HG02884 (cell line): ENCODE results near the gene BAIAP2L2.
"Not testable (repeated sequence)": the region's sequence is repeated elsewhere in the genome, so short reads cannot be mapped to it uniquely, and the experiment has no call there.

Source experiments
- ATAC-seq: cut with Tn5 transposase; IDR thresholded peaks from one replicate; pipeline ENCODE4 v1.9.1; 2021; ENCODE audit warnings: mild to moderate bottlenecking, moderate library complexity; ENCODE audit not compliant: unreplicated experiment

BAIAP2L2 gene

DNA sequence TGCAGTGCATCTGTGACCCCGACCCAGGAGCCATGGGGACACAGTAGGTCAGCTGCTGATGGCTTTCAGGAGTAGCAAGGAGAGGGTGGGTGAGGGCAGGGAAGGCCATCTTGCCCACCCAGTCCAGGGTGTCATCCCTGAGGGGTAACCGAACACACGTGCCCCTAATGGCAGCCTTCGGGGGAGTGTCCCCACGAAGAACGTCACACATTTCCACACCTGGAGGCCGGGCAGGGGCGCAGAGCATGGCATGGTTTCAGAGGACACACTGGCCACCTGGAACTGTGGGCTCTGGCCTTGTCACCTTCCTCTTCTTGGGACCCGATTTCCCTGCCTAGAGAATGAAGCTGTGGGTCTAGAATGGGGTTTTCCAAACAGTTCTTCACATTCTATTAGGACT is 19.4 kb upstream of the BAIAP2L2 start:
- no peak for ATAC-seq

DNA sequence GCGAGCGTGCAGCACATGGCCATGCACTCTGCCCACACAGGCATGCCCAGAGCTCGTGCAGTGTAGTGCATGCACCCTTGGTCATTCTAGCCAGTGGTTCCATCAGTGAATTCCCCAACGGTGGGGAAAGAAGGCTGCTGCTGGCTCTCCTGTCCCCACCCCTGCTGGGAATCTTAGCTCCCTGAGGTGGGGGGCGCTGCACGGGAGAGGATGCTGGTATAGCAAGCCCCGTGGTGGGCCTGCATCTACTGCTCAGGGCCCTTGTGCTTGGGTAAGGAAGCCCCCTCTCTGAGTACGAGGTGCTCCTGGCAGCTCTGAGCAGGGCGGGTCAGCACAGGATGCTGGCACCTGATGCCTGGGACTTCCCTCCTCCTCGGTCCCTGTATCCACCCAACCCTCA is 18.5 kb upstream of the BAIAP2L2 start:
- no peak for ATAC-seq

DNA sequence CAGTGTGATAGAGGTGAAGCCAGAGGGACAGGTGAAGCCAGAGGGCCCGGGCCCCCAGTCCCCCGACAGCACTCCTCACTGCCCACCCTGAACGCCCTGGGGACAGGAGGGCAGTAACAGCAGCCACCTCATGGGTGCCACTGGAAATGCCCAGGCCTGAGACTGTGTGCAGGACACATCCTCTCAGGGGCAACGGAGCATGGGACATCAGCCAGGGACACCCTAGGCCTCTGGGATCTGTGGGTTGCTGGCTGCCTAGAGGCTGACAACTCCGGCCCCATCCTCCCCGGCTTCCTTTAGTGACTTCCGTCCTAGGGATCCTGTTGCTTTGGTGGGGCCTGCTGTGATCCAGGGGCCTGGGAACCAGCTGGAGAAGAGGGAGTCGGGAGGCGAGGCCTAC is 17.4 kb upstream of the BAIAP2L2 start:
- no peak for ATAC-seq

DNA sequence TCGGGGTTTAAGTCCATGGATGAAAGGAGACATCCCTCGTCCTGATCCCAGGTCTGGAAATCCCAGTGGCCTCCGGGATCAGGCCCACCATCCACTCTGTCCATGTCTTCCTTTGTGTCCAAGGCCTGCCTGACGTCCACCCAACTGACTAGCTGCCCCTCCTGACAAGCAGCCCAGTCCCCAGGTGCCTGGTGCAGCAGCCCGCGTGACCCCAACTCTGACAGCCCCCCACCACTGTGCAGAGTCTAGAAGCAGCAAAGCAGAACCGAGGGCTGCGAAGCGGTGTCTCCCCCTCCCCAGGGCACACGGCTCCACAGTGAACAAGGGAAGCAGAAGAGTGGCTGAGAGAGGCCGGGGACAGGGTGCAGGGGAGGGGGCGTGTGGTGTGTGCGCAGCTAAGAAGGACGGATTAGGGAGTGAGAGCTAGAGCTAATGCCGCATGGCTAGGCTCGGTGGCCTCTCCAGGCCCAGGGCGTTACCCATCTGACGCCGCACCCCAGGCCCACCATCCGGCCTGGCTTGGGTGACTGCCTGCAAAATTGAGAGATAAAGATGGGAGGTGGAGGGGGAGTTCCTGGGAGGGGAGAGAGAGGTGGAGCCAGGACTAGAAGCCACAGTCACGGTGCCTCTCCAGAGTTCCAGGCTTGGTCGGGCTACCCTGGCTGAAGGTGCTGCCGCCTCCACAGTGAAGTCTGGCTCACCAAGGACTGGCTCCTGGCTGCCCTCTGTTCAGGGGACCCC is 16.6 kb upstream of the BAIAP2L2 start:
- no peak for ATAC-seq

DNA sequence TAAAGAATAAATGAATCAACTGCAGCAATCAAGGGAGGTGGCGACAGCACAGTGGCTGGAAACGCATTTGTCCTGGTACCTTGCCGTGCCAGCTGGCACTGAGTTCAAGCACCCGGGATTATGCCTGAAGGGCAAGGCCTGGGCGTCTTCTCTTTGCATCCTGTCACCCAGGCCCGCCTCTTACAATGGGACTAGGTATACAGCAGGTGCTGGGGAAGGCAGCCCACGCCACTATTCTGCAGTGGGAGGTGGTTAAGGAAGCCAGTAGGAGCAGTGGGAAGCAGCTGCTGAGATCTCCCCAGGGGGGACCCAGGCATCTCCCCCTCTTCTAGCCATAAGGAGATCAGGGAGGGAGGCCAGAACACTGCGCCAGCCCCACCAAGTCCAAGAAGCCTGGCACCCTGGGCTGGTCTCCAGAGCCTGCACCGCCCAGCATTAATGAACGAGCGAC is 15.3 kb upstream of the BAIAP2L2 start:
- no peak for ATAC-seq

DNA sequence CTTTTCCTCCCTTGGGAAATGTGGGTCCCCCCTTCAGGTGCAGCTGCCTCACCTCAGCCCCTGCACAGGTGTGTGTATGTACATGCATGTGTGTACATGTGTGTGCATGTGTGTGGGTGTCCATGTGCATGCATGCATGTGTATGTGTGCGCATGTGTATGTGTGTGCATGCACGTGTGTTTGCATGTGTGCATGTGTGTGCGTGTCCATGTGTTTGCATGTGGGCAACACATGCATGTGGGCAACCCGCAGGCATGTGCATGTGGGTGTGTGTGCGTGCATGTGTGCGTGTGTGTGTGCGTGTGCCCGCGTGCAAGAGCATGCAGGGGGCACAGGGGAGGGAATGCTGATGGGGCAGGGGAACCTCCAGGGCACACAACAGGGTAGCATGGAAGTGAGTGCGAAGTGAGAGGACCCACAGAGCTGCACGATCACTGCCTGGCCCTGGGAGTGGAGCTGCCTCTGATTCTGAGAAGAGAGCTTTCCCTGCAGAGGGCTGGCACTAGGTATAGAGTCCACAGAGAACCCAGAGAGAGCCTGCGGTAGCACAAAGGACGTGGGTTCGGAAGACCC is 14.6 kb upstream of the BAIAP2L2 start:
- ATAC-seq = no peak

DNA sequence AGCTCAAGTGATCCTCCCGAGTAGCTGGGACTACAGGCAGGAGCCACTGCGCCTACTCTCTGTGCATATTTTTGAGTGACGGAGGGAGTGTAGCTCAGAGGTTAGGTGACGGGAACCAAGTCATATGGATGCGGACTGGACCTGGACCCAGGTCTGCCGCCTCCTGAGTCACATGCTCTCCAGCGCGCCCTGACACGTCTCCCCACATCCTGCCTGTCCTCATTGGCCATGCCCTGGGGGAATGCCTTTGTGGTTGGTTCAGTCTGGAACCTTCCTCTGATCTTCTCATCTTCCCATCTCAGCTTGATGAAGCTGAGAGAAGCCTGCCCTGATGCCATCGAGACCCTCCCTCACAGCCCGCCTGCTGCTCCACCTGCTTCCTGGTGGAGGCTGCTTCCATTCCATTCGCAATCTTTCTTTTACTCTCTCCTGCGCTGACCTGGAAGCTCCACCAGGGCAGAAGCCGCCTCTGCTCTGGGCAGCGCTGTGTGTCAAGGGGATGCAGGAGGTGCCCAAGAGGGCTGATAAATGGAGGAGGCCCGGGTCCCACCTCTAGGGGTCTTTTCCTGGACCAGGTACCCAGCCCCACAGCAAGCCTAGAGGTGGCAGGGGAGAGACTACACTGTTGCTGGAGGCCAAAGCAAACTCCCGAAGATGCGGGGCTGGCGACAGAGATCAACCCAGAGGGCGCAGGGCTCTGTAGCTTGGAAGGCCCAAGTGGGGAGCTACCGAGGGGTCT is 13.9 kb upstream of the BAIAP2L2 start:
- ATAC-seq = no peak

DNA sequence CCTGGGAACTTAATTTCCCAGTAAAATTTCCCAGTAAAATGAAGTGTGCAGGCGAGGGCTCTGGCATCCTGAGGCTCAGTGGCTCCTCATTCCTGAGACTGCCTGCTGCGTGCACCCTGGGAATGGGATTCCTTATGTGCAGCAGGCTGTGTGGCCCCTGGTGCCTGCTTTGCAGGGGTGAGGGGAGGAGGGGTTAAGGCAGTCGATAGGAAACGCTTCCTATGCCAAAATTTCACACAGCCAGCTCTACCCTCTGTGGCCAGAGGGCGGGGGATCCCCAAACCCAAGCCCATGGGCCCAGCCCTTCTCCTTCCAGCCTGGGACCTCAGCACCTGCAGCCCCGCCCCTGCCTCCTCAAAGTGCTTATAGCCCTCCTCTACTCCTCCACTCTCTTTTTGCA is 12.1 kb upstream of the BAIAP2L2 start:
- ATAC-seq = no peak

DNA sequence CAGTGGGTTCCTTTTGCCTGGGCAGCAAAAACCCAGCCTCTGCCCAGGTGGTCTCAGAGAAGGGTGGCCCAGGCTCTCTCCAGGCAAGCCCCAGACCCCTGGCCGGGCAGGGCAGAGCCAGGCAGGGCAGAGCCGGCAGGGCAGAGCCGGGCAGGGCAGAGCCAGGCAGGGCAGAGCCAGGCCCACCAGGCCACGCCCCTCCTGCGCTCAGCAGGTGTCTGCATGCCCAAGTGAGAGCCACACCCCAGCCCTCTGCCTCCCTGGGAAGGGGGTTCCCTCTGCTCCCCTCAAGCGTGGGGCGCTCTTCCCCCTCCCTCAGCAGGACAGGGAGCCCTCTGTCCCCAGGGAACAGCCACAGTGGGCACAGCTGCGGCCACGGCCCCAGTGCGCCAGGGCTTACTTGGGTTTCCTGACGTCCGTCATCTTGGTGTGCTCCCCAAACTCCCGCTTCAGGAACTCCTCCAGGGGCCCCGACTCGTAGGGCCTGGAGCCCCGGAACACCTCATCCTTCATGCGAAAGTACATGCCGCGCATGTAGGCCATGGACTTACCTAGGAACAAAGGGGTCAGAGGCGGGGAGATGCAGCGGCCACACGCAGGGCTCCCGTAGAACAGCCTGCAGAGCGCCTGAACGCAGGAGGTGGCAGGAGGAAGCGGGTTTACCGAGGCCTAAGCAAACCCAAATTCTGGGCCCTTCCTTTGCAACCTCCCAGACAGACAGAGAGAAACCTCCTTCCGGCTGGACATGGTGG is 10.1 kb upstream of the BAIAP2L2 start:
- no peak for ATAC-seq

DNA sequence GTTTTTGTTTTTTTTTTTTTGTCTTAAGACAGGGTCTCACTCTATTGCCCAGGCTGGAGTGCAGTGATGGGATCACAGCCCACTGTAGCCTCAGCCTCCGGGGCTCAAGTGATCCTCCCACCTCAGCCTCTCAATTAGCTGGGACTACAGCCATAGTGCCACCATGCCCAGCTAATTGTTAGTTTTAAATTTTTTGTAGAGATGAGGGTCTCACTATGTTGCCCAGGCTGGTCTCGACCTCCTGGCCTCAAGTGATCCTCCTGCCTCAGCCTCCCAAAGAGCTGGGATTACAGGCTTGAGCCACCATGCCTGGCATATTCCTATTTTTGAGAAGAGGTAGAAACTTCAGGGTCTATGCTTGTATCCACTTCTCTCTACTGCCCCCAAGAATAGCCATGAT is 8.3 kb upstream of the BAIAP2L2 start:
- ATAC-seq = not testable (repeated sequence)

DNA sequence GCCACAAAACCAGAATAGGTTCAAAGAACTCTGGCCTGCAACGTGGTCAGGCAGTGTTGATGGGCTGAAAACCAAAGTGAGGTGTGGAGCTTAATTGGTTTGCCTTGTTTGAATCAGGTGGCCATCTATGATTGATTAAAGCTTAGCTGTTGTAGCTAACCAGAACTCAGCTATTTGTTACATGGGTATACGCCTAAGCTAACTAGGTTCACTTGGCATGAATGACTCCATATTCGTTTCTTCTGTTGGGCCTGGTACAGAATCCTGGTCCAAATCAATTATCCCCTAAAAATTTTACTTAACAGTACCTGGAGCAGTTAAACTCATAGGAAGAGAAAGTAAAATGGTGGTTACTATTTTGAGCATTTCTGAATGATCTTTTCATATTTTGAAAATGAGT is 7.7 kb upstream of the BAIAP2L2 start:
- no peak for ATAC-seq

DNA sequence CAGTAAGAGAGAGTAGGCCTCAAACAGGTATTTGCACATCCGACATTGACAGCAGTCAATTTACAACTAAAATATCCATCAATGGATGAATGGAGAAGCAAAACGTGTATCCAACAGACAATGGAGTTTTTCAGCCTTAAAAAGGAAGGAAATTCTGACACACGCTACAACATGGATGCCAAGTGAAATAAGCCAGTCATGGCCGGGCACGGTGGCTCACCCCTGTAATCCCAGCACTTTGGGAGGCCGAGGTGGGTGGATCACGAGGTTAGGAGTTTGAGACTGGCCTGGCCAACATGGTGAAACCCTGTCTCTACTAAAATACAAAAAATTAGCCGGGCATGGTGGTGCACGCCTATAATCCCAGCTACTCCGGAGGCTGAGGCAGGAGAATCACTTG is 7.1 kb upstream of the BAIAP2L2 start:
- ATAC-seq = not testable (repeated sequence)

DNA sequence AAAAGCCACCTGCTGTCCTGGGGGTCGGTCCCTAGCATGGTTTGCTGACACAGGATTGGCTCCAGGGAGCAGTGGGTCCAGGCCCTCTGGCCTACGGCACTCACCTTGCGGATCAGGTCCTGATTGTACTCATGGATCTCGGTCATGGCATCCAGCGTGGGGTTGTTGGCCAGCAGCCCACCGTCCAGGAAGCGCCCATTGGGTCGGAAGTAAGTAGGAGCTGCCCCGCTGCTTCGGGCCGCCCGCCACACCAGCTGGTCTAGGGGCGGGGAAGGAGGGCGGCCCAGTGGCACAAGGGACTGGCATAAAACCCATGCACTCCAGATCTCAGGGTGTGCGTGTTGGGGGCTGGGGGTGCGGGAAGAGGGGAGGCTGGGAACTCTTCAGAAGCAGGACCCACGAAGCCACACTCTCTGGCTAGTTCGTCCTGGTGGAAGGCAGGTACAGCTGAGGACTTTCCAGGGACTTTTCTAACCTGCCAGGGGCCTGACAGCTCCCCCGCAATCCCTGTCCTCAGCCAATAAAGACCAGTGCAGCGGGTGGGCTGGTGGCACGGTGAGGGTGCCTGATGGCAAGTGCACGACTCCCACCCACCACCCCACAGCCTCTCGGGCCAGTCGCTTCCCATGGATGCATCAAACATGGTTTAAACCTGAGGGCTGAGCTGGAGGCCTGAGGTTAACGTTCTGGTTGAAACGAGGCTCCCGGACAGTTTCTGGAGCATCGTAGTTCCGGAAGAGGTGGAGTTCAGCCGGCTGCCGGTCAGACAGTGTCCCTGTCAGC is 5.1 kb upstream of the BAIAP2L2 start:
- ATAC-seq = no peak

DNA sequence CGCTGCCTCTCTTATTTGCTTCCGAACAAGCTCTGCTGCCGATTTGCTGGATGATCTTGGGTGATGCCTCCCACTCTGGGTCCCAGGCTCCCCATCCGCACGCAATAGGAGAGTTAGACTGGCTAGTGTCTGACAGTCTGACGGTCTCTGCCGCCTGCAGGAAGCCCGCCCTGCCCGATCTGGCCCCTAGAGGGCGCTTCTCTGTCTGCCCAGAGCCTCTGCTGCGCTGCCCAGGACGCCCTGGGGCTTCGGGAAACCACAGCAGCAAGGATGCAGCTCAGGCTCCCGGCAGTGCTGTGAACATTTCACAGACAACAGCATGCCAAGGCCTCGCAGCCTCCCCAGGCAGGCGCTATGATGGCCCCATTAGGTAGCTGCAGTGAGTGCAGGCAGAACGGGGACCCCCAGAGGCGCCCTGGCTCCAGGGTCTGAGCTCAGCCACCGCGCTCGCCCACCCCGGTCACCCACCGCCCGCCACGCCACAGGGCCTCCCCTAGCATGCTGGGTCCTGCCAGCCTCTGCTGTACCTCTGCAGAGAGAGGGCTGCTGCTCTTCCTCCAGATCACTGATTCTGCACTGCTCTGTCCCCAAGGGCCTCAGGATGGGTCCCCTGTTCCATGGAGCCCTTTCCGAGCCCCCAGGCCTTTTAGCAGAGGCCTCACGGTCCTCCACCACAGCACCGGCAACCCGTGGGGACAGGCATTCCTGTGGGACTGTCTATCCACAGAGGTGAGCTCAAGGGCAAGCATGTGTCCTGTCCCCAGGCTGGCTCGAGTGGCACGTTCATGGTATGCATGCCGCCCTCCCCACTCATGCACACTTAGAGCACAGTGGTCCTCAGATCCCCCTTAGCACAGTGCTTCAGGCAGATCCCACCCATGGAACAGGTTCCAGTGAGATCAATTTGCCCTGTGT is 4.3 kb upstream of the BAIAP2L2 start:
- ATAC-seq = no peak

DNA sequence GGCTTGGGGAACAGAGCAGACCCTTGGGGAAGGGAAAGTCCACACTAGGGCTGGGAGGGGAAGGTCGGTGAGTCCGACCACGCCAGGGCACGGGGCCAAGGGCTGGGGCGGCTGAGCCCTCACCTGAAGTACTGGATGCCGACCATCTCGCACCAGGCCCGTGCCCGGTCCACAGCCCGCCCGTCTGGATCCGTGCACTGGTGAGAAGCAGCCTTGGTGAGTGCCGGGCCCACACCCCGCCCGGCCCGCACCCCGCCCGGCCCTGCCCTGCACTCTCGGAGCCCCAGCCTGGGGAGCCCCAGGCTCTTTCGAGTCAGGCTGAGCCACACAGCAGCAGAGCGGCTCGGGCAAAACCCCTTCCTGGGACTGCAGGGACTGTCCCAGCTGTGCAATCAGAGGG is 1.9 kb upstream of the BAIAP2L2 start:
- ATAC-seq = no peak

DNA sequence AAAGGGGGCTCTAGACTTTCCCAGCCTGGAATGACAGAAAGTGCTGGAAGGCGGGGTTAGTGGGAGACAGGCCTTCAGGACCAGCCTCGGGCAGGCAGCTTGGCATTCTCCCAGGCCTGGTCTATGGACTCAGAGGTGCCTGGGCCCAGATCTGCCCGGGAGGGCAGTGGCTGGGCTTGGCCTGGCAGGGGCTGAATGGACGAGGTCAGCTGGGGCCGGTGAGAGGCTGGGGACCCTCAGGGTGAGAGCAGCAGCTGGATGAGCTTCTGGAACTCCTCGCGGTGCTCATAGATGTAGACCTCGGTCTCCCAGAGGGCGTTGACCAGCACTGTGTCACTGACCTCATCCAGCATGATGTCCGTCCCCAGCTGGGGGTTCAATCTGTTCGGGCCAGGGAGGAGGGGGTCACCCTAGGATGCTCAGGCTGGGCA is 1.5 kb upstream of the BAIAP2L2 start:
- ATAC-seq = no peak

DNA sequence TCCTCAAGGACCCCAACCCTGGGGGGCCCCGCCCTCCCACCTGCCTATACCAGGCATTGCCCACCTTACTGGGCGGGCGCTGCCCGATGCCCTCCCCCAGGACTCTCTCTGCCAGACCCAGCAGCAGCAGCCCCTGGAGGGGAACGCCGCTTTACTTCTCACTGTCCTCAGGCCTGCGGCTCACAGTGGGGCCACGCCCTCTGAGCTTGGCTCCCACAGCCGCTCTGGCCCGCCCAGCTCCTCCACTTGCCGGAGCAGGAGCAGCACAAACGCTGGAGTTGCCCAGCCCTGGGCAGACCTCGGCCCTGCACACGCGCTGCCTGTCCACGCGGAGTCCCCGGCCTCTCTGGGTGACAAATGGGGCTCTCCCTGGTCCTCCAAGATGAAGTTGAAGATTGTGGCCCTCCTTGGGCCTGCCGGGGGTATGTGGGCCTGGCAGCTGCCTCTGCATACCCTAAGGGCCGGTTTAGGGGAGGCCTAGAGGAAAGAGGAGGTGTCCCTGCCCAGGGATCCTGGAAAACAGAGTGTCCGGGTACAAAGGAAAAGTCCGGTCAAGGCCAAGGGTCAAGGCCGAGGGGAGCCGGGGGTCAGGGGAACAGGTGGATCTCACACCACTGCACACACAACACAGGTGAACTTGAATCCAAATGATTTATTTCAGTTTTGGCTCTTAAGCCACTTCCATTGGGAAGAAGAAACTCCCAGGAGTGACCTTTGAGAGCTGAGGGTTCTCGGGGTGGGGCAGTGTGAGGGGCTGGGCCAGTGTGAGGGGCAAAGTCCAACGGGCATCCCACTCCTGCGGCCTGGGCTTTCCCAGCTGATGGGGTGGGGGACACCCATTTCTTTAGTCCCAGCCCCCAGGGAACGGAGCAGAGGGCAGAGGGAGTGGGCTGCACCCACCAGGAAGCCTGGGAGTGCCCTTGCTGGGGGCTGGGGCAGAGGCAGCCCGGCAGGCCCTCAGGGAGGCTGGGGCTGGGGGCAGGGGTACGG is 674 bp upstream of the BAIAP2L2 start:
- ATAC-seq = no peak

DNA sequence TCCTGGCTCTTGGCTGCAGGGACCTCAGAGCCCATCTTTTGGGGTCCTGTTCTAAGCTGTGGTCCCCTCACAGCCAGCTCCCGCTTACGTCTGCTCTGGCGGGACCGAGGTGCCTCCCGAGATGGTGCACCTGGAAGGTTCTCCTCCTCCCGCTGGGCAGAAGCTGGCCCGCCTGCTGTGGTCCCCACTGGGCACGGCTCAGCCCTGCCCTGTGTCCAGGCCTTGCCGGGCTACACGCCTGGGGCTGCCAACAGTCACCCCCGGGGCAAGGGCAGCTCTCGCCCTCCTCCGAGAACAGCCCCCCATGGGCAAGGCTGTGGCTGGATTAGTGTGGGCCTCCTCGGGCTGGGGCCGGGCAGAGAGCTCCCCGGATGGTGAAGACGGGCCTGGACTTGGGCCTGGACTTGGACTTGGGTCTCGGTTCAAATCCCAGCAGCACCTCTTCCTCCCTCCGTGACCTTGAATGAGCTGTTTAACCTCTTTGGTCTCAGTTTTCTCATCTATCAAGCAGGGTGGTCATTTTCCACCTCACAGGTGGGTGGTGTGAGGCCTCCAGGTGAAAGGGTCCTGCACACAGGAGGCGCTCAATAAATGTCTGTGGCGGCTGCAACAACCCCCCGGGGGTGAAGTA is 998 bp downstream of the BAIAP2L2 start:
- ATAC-seq = no peak
